Inflammatory macrophage treated with lipopolysaccharide for 1 hour (primary cell): ENCODE data around the gene ZNRF1.

Experiments used
- DNase-seq, 2 donors: peaks; one replicate each; pipeline ENCODE4 v3.0.0-alpha.2; 2020 to 2022

ZNRF1 gene

GRCh38 chr16:75062976-75063346 lies 64.1 kb downstream of the ZNRF1 start:
- DNase-seq: no peak

DNA sequence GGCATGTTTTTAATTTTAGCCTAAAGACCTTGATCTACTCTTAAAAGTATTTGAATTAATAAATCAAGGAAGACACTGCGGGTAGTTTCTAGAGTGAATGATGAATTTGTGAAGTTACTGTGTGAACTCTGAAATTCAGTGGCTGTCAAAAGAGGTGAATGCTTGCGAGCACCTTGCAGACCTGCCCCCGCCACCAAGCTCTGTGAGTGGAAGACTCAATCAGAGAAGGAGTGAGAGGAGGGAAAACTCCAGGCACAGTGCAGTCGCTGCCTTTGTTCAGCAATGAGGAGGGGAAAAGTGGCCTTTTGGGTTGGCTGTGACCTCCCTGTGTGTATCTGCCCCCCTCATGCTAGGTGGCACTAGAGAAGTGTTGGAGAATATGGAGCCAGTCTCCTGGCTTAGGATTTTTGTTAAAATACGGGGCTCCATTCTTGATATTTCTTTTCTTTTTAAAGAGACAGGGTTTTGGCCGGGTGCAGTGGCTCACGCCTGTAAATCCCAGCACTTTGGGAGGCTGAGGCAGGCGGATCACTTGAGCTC lies 64.8 kb downstream of the ZNRF1 start:
- DNase-seq: no peak

DNA sequence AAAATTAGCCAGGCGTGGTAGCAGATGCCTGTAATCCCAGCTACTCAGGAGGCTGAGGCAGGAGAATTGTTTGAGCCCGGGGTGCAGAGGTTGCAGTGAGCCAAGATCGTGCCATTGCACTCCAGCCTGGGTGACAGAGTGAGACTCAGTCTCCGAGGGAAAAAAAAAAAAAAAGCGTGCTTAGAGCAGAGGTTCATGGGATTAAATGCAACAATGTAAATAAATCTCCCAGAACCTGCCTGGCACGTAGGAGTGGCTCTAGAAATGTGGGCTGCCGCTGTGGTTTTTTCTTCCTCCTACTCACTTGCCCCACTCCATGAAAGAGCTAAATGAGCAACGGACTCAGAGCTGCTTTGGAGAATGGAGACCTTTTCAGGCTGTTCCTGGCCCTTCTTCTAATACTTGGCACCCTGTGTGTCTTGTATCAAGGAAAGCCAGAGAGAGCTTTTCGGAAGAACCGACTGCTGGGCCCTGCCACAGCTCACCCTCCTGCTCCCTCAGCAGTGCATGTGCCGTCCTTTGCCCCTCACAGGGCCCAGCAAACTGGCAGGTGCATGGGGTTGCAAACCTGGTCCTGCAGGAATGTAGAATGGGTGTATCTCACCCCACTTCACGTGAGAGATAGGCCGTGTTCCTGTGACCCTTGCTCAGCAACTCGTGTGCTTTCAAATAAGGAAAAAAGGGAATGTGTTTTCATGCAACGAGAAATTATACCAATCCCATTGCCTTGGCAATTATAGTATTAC lies 65.8 kb downstream of the ZNRF1 start:
- DNase-seq: peak; percentile 43 to 48

GRCh38 chr16:75065149-75065505 lies 66.3 kb downstream of the ZNRF1 start:
- DNase-seq: no peak

- DNase-seq: no peak
These were observed 66.8 kb downstream of the ZNRF1 start for GRCh38 chr16:75065521-75066149.

GRCh38 chr16:75066861-75067447 lies 68.1 kb downstream of the ZNRF1 start:
- no peak for DNase-seq

DNA sequence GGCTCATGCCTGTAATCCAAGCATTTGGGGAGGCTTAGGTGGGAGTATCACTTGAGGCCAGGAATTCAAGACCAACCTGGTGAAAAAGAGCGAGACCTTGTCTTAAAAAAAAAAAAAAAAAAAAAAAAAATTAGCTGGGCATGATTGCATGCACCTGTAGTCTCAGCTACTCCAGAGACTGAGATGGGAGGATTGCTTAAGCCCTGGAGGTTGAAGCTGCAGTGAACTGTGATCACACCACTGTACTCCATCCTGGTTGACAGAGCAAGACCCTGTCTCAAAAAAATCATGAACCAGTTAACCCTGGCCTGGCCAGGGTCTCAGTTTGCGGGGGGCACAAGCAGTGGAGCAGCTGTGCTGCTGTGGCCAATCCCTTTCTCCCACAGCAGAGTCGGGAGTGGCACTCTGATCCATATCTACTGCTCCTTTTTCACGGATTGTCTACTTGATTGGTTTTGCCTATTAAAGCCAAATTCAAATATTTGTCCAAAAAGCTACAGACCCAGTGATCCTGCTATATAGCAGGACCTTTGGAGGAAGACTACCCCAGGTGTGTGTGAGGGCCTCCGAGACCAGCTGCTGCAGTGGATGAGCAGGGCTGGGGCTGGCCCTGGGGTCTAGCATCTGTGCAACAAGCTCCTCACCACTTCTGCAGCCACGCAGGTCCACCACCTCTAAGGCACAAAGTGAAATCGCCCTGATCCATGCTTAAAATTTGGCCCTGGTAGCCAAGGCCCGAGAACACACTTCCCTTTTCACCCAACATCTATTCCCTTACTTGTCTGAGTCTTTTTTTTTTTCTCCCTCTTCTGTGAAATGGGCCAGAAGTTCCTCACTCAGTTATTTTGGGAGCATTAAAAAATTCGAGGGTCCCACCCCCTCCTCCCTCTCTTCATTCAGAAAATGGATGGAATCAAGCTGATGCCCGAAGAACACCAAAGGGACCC lies 69.5 kb downstream of the ZNRF1 start:
- DNase-seq: no peak

GRCh38 chr16:75070012-75070841 lies 71.4 kb downstream of the ZNRF1 start:
- no peak for DNase-seq

GRCh38 chr16:75071621-75072020 lies 72.8 kb downstream of the ZNRF1 start:
- DNase-seq: no peak

DNA sequence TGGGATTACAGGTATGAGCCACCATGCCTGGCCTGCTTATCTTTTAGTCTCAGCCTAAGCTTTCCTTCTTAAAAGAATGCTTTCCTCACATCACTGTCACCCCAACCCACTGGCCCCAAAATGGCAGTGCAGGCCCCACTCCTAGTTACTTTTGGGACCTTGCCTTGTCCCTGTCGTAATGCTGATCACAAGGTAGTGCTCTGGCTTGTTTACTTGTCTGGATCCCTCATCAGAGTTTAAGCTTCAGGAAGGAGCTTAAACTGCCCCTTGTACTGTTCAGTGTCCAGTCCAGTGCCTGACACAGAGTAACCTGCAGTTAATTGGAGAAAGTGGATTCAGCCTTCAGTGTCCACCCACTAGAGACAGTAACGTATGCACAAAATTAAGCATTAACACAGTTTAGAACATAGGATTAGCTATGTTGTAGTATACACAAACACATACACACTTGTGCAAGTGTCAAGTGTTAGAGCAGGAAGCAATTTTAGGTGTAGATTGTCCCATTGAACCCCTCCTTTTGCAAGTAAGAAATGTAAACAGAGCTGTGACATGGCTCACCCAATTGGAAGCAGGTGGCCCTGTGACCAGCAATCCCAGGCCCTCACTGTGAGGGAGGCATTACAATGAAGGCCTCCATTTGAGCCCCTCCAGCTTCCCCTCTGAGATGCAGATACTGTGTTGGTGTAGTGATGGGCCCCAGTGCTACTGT lies 73.6 kb downstream of the ZNRF1 start:
- DNase-seq: no peak

- DNase-seq: no peak
These were observed 74.9 kb downstream of the ZNRF1 start for GRCh38 chr16:75073545-75074303.

DNA sequence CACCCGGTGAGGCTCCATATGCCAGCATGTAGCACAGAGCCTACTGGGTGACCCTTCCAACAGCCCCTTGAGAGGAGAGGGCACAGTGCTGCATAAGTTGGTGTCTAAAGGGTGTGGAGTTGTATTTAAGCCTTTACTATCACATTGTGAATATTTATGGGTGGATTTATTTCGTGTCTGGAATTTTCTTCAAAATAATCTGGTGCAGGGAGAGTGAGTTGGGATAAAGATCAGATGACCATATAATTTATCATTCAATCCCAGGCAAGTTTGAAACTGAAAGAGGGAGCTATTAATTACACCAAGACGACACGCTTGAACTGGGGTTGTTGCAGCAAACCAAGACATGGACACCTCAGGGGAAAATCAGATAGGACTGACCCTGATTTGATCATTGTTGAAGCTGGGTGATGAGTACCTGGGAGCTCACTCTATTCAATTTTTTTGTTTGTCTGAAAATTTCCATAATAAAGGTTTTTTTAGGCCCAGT lies 75.5 kb downstream of the ZNRF1 start:
- DNase-seq: no peak

GRCh38 chr16:75074920-75075687 lies 76.3 kb downstream of the ZNRF1 start:
- no peak for DNase-seq

DNA sequence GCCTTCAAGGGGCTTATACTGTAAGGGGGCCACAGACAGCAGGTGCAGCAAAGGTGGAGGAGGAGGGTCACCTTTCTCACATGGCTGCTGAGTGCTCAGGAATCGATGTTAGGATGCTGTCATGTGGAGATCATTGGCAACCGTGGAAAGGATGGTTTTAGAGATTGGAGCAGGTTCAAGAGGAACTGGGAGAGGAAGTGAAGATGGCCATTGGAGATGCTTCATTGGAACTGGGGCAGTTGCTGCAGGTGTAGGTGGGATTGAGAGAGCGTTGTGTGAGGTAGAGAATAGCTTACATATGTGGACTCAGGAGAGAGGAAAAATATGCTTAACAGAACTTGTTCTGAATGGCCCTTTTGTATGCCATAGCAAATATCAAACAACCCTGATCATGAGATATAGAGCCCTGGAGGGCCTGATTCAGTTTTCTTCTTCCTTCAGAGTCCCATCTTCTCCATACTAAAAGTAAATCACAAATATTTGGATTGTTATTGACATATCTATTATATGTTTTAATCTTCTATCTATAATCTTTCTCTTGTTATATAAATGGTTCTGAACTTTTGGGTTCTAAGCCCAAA lies 77.0 kb downstream of the ZNRF1 start:
- no peak for DNase-seq

DNA sequence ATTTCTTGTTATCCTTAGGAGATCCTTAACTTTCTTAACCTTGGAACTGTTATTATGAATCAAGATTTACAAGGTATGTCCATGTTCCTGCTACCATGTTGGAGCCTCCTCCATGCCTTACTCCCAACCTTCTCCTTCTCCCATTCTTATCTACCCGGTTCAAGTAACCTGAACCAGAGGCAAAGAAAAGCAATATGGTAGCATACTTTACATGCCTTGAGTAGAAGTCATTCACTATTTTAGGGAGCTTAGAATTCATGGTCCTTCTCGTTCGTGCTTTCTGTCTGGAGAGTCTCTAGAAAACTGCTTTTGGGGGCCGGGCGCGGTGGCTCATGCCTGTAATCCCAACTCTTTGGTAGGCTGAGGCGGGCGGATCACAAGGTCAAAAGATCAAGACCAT lies 80.1 kb downstream of the ZNRF1 start:
- no peak for DNase-seq

DNA sequence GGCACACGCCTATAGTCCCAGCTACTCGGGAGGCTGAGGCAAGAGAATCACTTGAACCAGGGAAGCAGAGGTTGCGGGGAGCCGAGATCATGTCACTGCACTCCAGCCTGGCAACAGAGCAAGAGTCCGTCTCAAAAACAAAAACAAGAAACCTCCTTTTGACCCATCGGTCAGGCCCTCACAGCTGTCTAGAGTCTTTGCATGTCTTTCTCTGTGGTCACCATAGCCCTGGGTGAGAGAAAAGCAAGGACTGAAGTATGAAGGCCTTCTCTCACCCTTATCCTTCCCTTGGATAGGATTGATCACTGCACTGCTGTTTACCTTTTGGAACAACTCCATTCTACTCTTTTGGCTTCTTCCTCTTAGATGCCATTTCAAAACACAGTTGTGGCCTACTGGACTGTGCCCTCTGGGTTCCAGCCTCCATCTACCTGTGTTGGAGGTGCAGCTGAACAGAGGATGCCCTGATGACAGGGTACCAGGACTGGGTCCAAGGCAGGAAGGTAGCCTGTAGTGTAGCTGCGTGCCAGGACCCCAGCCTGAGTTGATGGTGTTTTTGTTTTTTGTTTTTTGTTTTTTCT lies 80.6 kb downstream of the ZNRF1 start:
- no peak for DNase-seq

- DNase-seq: peak; percentile 62 to 81
These were observed 81.6 kb downstream of the ZNRF1 start for GRCh38 chr16:75080205-75081029.
